ENCODE data around the gene PRICKLE2. TPM values are rescaled to one million over a fixed set of nuclear protein-coding genes. Genes with fewer than 3 reads are reported as not detected.

The PRICKLE2 gene
- total and polyA plus RNA-seq, 2 donors (not counting 3 experiments of a cell fraction or from before 2014, with no cell fraction given): 3.0 to 7.1 TPM

DNA sequence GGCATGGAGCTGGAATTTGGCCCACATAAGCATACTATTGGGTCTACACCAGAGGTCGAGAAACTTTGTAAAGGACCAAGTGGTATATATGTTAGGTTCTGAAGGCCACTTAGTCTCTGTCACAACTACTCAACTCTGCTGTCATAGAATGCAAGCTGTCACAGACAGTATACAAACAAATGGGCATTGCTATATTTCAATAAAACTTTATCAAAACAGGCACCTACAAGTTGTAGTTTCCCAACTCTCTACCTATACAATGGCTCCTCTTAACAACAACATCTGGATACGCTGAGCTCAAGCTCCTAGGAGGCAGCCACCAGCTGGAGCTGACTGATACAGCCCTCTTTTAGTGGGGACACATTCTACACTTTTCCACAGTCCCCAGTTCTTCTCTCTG lies 15.7 kb upstream of the PRICKLE2 start:
- peaks cover 0 to 2% of the 10 kb centered on the region in 2 experiments for H3K27me3 ChIP-seq (ENCODE audit: control insufficient read depth in 2 of 2, insufficient read depth in 2 of 2, low read length in 2 of 2)
- intact Hi-C loops (cut with micrococcal nuclease): no loop called here
- no peaks in the 10 kb centered on the region for H3K79me2 ChIP-seq (ENCODE audit: control insufficient read depth, insufficient read depth, low read length)
- no TSS peak for BruUV-seq (replicated peaks)
- no peaks in the 10 kb centered on the region for H3K36me3 ChIP-seq (ENCODE audit: control insufficient read depth in 2 of 2, extremely low read depth in 1 of 2, insufficient read depth in 2 of 2, low read length in 2 of 2)
- no peak for TF ChIP-seq MYC (IDR thresholded peaks at IDR 0.05; ENCODE audit: low read depth, low read length)
- no peak for TF ChIP-seq FOS (IDR thresholded peaks at IDR 0.05; ENCODE audit: borderline replicate concordance, insufficient read depth, low read length)
- TF ChIP-seq, protein P1, sequence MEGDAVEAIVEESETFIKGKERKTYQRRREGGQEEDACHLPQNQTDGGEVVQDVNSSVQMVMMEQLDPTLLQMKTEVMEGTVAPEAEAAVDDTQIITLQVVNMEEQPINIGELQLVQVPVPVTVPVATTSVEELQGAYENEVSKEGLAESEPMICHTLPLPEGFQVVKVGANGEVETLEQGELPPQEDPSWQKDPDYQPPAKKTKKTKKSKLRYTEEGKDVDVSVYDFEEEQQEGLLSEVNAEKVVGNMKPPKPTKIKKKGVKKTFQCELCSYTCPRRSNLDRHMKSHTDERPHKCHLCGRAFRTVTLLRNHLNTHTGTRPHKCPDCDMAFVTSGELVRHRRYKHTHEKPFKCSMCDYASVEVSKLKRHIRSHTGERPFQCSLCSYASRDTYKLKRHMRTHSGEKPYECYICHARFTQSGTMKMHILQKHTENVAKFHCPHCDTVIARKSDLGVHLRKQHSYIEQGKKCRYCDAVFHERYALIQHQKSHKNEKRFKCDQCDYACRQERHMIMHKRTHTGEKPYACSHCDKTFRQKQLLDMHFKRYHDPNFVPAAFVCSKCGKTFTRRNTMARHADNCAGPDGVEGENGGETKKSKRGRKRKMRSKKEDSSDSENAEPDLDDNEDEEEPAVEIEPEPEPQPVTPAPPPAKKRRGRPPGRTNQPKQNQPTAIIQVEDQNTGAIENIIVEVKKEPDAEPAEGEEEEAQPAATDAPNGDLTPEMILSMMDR (IDR thresholded peaks at IDR 0.05; ENCODE audit: extremely low read depth in 1 of 2, insufficient read depth in 1 of 2, low read depth in 1 of 2, low read length in 2 of 2): no peak
- no peak for TF ChIP-seq POLR2AphosphoS5 (IDR thresholded peaks at IDR 0.05; ENCODE audit: insufficient read depth, low read depth, low read length)
- TF ChIP-seq POLR2A (IDR thresholded peaks at IDR 0.05; ENCODE audit: low read depth, low read length): no peak
- TF ChIP-seq, protein P2, sequence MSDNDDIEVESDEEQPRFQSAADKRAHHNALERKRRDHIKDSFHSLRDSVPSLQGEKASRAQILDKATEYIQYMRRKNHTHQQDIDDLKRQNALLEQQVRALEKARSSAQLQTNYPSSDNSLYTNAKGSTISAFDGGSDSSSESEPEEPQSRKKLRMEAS (IDR thresholded peaks at IDR 0.05; ENCODE audit: insufficient read depth, insufficient read length): no peak
- no peak for TF ChIP-seq EZH2 (IDR thresholded peaks at IDR 0.05; ENCODE audit: borderline replicate concordance, low read depth, low read length, severe bottlenecking)
- no peak for TF ChIP-seq GATA2 (IDR thresholded peaks at IDR 0.05; ENCODE audit: insufficient read depth, insufficient read length, low read depth, low read length)
- TF ChIP-seq JUN (IDR thresholded peaks at IDR 0.05; ENCODE audit: borderline replicate concordance, insufficient read depth, insufficient read length, low read depth): no peak
- no peak for FAIRE-seq
- no peak for DNase-seq (ENCODE audit: low read depth, low spot score)
- no peak overlapping the region for H3K4me2 ChIP-seq (ENCODE audit: insufficient read depth, low read length)
- H3K4me3 ChIP-seq (replicated peaks in 1 of 3; ENCODE audit: insufficient read depth in 1 of 3, low read depth in 1 of 3, low read length in 3 of 3): no peak overlapping the region
- H3K9me3 ChIP-seq (replicated peaks; ENCODE audit: control insufficient read depth, insufficient read depth, low read length): no peaks in the 10 kb centered on the region
- dilution Hi-C loops (cut with MboI; ENCODE audit: extremely low pct_ligation_motif_present, low sequenced_read_pairs): no loop called here
- no peak overlapping the region for H3K9ac ChIP-seq (replicated peaks; ENCODE audit: extremely low read depth, insufficient read depth, low read length)
- CTCF ChIA-PET: interaction anchor here (3.2 kb wide), 1 partner anchor 15 kb away, joined by 11 read pairs; the partner anchor contains the start of gene PRICKLE2
- no peak overlapping the region for H2AFZ ChIP-seq (ENCODE audit: low read depth, low read length)
- H3K27ac ChIP-seq (ENCODE audit: insufficient read depth, low read depth, low read length): no peak overlapping the region
- POLR2A ChIA-PET: no interaction called here
- H3K4me1 ChIP-seq (ENCODE audit: control insufficient read depth, extremely low read depth, insufficient read depth, low read length): no peaks in the 10 kb centered on the region
- no peaks in the 10 kb centered on the region for H4K20me1 ChIP-seq (replicated peaks; ENCODE audit: control insufficient read depth, extremely low read depth, insufficient read depth, low read length)
- no peaks in the 10 kb centered on the region for H3K9me1 ChIP-seq (replicated peaks; ENCODE audit: control insufficient read depth, extremely low read depth, insufficient read depth, low read length)
